ENCODE data around the gene KCNV2. TPM values are rescaled to one million over a fixed set of nuclear protein-coding genes. Genes with fewer than 3 reads are reported as not detected.
"Not testable (repeated sequence)": the region's sequence is repeated elsewhere in the genome, so short reads cannot be mapped to it uniquely, and the experiment has no call there.

Gene KCNV2
- total RNA-seq = not detected

DNA sequence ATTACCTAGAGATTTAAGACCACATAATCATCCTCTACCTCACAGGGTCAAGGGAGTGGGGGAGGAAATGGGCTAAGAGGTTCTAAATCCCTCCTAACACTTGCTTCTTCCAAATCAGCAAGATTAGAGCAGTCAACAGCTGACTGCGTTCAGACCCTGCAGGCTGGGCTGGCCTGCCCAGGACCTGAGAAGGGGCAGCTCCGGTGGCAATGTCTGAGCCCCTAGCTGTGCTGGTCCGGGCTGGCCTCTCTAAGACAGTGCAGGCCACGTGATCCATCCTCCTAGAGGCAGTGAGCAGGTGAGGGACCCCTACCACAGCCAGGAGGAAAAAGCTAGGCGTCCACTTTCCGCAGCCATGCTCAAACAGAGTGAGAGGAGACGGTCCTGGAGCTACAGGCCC lies at the start of gene KCNV2:
KCNV2 (plus strand) TSS at position 126 of the 400 bp plus-strand sequence; CDS start at position 356, 230 bp downstream.
- POLR2A ChIA-PET = no interaction called here
- CTCF ChIA-PET = no interaction called here

DNA sequence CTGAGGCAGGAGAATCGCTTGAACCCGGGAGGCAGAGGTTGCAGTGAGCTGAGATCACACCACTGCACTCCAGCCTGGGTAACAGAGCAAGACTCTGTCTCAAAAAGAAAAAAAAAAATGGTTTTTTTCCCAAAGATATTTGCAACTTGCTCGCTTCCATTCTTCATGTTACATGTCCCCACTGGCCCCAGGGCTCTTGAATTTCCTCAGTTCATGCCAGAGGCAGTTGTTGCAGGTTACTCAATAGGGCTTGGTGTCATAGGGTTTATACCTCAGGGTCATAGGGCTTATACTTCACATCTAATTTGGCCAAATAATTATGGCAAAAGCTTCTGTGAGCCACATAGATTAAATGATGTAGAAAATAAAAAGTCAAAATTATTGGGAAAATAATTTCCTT lies 44.1 kb upstream of the KCNV2 start:
- ChIA-PET CTCF (no interaction called here), POLR2A (no interaction called here)

GRCh38 chr9:2674141-2674824 lies 43.0 kb upstream of the KCNV2 start:
- CTCF ChIA-PET = no interaction called here
- POLR2A ChIA-PET = no interaction called here

DNA sequence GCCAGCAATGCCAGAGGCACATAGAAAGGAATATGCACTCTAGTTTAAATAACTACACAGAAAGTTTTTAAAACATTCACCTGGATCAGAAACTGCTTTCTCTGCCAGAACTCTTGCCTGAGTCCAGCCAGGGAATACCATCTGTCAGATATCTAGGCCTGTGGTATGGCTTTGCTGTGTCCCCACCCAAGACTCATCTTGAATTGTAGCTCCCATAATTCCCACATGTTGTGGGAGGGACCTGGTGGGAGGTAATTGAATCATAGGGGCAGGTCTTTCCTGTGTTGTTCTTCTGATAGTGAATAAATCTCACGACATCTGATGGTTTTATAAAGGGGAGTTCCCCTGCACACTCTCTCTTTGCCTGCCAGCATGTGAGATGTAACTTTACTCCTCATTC lies 41.5 kb upstream of the KCNV2 start:
- ChIA-PET POLR2A (no interaction called here), CTCF (no interaction called here)

GRCh38 chr9:2676466-2676865 lies 40.8 kb upstream of the KCNV2 start:
- ChIA-PET CTCF (no interaction called here), POLR2A (no interaction called here)

DNA sequence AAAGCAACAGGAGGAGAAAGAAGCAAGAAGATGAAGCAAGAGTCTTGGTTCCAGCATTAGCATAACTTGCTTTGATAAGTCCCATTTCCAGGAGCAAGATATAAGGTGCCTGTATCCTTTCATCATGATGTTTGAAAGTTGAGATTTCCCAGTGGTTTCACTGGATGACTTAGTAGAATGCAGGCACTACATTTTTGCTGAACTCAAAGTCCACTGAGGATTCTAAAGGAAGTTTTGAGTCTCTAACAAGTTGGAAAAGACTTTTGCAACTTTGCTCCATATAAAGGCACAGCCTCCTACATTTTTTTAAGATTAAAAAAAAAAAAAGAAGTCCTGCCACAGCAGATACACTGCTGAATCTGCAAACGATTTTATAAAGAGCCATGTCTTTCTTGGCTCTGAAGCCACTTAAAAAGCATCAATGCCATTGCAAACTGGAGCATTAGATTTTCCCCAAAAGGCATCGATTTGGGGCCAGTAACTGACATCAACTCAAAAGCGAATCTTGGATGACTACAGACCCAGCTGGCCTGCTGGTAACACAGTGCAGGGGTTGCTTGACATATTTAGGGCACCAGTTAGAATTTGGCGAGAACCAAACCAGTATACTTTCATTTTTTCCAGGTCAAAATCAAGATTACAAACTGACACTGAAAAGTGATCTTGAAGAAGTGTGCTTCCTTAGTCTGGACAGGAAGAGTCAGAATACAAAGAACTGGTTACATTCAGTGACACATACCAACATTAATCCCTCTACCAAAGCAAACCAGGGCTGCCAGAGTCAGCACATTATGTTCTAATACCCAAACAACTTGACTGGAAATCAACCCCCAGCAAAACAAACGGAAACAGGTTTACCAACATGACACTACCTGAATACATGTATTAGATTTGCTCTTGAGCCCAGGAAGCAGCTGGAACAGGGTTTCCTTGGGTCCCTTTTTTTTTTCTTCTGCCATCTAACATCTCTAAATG lies 39.1 kb upstream of the KCNV2 start:
- CTCF ChIA-PET = no interaction called here
- POLR2A ChIA-PET = no interaction called here

DNA sequence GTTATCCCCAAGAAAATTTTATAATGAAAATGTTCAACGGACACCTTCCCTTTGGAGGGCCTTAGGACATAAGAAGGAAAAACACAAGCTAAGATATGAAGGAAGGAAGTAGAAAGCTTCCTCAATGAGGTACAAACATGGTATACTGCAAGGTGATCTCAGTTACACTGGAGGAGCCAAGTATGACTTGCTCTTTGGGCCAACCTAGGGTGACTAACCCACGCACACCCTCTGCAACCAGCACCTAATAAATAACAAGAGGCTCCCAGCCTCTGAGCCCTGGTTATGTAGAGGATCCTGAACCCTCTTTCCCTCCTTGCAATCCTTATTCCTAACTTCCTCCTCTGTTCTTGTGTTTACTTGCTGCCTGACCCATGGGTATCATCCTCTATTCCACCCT lies 38.3 kb upstream of the KCNV2 start:
- CTCF ChIA-PET = no interaction called here
- POLR2A ChIA-PET = no interaction called here

DNA sequence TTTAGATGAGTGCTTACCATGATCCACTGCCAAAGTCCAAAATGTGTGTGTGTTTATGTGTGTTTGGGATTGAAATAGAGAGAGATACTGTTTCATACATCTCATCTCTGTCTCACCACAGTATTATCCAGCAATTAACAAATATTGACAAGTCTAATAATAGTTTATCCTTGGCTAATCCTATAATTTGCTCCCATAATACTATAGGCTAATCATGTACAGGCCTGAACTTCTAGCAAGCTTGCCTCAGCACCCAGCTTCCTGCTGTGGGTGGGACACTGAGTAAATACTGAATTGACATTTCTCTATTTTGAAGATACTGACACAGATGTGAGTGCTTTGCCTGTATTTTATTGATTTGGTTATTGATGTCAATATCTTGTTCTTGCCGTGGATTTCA lies 35.3 kb upstream of the KCNV2 start:
- ChIA-PET CTCF (no interaction called here), POLR2A (no interaction called here)

DNA sequence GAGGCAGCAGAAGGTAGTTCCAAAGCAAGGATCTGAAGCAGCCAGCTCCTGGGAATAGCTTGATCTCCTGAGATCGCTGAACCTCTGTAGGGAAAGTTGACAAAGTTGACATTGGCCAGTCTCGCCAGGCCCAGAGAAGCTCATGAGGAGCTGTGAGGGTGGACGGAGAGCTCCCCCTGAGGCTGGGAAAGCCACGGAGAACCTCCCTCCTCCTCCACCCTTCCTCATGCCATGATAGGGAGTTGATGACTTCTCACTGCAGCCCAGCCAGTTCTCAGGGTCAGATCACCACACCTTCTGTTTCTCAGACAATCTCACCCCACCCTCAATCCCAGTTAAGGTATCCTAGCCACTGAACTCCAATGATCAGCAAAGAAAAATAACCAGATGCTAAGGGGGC lies 30.4 kb upstream of the KCNV2 start:
- POLR2A ChIA-PET = no interaction called here
- CTCF ChIA-PET = no interaction called here

- ChIA-PET CTCF (no interaction called here), POLR2A (no interaction called here)
These were observed 28.7 kb upstream of the KCNV2 start for GRCh38 chr9:2688636-2689035.

DNA sequence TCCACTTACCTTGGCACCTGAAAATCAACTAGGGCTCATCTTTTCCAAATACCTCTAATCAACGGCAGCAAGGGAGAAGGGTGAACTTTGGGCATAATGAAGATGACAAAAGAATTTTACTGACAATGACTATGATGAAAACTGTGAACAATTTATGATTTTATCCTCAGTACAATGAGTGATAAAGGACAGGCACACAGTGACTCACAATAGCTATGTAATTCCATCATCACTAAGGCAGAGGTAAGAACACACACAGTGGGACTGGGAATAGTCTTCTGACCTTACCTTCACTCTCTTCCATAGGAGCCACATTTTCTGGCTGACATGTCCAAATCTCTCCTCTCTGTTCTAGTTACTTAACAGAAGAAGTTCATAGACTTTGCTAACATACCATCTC lies 26.1 kb upstream of the KCNV2 start:
- CTCF ChIA-PET = no interaction called here
- POLR2A ChIA-PET = no interaction called here

DNA sequence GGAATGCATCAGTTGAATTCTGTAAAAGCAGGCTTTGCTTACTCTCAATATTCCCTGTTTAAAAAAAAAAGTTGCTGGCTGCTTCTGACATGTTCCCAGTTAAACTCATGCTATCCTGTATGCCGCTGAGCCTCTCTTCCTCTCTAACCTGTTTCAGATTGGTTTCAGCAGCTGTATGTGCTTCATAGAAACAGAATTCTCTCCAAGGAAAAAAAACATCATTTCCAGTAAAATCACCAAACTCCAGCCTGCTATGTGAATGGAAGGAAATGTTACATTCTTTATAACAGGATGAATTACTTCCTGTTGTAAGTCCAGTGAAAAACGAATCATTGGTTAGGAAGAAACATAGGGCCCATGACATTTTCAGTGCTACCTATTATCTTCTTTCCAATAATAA lies 25.7 kb upstream of the KCNV2 start:
- ChIA-PET POLR2A (no interaction called here), CTCF (no interaction called here)

GRCh38 chr9:2693056-2693455 lies 24.3 kb upstream of the KCNV2 start:
- CTCF ChIA-PET = interaction anchor here (1.2 kb wide), 1 partner anchor 39 kb away, joined by 3 read pairs; no protein-coding TSS in a partner anchor
- POLR2A ChIA-PET = no interaction called here

DNA sequence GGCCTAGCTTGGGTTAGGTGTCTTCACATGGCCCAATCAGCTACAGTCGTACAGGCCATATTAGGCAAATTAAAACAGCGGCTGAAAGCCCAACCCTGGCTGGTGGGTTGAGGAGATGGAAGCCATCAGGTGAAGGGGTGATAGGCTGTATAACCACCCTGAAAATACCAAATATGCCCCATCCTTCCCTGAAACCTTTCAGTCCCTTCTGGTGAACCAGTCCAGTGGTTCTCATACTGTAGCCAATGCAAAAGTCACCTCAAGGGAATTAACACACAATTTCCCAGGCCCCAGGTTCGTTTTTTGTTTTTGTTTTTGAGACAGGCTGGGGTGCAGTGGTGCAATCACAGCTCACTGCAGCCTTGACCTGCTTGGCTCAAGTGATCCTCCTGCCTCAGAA lies 19.8 kb upstream of the KCNV2 start:
- ChIA-PET CTCF (no interaction called here), POLR2A (no interaction called here)

GRCh38 chr9:2700398-2700797 lies 16.9 kb upstream of the KCNV2 start:
- POLR2A ChIA-PET = no interaction called here
- CTCF ChIA-PET = no interaction called here

DNA sequence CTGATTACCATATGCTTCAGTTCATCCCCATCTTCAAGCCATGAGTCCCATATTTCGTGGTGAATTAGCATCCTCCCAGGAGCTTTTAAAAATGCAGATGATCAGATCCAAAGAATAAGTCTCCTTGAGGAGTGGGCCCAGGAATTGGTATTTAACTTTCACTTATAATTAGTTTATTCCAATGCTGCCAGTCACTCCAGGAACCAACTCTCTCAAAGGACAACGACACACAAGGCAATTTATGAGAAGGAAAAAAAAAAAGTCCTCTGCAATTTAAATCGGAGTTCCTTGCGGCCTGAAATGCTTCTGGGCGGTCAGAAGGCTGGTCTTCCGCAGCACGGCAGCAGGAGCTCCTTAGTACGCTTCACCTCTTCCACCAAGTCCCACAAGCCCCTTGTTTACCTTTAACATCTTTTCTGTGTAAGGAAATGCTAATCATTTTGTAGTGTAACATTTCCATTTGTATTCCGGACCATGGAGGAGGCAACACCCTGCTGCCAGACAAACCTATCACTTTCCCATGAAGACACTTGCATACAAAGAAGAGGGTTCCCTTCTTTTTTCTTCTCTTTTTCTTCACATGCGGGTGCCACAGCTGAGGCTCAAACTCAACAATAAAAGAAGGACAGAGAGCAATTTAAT lies 16.3 kb upstream of the KCNV2 start:
- ChIA-PET CTCF (no interaction called here), POLR2A (no interaction called here)

DNA sequence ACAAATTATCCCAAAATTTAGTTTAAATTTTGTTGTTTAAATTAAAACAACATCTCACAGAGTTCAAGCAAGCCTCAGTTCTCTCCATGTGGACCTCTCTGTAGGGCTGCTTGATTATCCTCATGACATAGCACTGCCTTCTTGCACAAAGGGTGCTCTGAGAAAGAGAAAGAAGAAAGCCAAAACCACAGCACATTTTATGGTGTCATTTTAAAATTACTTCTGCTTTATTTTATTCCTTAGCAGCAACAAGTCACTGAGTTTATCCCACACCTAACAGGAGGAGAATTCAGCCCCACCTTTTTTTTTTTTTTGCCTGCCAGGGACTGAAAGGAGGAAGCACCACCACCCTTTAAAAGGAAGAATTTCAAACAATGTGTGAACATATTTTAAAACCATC lies 12.8 kb upstream of the KCNV2 start:
- CTCF ChIA-PET = no interaction called here
- POLR2A ChIA-PET = no interaction called here

DNA sequence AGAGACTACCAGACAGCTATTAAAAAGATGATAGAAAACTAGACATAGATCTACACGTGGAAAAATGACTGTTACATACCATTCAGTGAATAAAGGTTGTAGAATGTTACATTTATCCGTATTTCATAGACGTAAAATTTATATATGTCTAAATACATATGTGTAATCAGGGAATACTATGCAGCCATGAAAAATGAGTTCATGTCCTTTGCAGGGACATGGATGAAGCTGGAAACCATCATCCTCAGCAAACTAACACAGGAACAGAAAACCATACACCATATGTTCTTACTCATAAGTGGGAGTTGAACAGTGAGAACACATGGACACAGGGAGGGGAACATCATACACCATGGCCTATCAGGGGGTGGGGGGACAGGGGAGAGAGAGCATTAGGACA lies 10.1 kb upstream of the KCNV2 start:
- POLR2A ChIA-PET = not testable (repeated sequence)
- CTCF ChIA-PET = interaction anchor here (0.8 kb wide), 1 partner anchor 425 kb away, joined by 3 read pairs; no protein-coding TSS in a partner anchor

DNA sequence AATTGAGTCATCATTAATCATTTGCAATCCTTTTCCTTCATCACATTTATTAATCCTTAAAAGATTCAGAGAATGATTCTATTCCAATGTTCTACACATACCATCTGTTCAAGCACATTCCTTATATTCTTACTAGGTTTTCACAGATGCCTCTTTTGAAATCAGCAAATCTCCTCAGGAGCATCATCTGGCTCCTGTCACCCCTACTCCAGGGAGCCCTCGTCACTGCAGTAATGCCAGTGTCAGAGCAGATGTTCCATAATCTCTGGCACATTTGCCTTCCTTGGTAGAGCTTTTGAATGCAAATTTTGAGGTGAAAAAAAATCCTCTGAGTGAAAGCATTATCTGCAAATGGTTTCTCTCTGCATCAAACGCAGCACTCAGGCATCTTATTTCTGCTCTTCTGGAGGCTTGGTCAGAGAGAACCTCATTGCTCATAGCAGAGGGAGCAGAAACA lies 7.6 kb upstream of the KCNV2 start:
- CTCF ChIA-PET = no interaction called here
- POLR2A ChIA-PET = no interaction called here

DNA sequence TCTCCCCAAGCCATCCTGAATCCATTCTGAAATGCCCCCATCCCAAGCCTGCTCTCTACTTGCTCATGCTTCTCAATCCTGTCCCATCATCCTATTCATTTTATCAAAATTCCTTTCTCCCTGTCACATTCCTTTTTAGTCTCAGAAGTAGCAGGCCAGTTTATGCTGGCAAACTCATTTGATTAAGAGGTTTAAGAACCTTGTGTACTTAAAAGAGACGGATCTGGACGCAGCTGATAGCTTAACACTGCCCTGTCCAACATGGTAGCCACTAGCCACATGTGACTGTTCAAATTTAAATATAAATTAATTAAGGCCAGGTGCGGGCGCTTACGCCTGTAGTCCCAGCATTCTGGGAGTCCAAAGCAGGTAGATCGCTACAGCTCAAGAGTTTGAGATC lies 5.6 kb upstream of the KCNV2 start:
- POLR2A ChIA-PET = interaction anchor here (0.6 kb wide), 2 partner anchors 36 to 417 kb away, joined by 3 read pairs; no protein-coding TSS in a partner anchor
- CTCF ChIA-PET = interaction anchor here (0.7 kb wide), 1 partner anchor 790 kb away, joined by 5 read pairs; no protein-coding TSS in a partner anchor

Measured in activated CD8-positive, alpha-beta memory T cell treated with anti-CD3 and anti-CD28 coated beads for 36 hours (primary cell).